GM19468 (cell line): ENCODE measurements around the gene SMC4.
A peak's percentile ranks its signal among the peaks of the same experiment; 100 is the strongest.
"Not testable (repeated sequence)": the region's sequence is repeated elsewhere in the genome, so short reads cannot be mapped to it uniquely, and the experiment has no call there.

Source experiments
- ATAC-seq: cut with Tn5 transposase; IDR thresholded peaks from one replicate; pipeline ENCODE4 v1.9.1; 2021; ENCODE audit warnings: mild to moderate bottlenecking, moderate library complexity, moderate number of reproducible peaks; ENCODE audit not compliant: unreplicated experiment; ENCODE audit errors: extremely low read depth

SMC4 gene

DNA sequence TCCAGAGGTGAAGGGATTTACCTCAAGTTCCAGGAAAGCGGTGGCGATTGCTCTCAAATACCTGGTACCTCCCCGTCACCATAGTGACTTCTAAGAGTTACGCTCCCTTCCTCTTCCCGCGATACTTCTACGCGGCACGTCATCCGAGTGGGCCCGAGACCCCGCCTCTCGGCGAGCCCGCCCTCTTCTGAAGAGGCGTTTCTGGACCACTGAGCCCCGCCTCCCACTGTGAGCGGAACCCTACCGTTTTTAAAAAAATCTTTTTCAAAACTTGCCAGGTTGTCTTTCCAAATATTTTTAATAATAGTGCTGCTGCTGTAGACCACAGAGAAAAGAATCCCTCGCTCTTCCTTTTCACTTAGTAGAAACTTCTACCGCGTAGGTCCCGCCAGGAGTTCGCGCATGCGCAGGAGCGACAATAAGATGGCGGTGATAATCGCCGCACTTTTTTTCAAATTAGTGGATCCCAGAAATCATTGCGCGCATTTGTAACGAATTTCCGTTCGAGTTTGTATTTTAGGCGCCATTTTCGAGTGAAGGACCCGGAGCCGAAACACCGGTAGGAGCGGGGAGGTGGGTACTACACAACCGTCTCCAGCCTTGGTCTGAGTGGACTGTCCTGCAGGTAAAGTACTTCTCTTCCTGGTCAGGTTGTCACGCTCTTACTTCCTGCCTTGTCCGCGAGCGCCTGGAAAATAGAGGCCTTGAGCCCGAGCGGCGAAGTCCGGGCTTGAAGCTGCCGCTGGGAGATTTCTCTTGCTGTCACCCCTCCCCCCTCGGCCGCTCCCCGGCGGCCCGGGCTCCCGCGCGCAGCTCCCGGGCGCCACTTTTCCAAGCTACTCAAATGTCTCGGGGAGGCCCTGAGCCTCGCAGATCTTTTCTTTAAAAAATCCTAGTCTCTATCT lies at the start of gene SMC4, which contains the start of gene IFT80:
SMC4 (plus strand) TSS at position 526 of the 905 bp plus-strand sequence. CDS start 1,177 bp downstream, outside the sequence.
IFT80 (minus strand) TSS at position 101 of the 905 bp plus-strand sequence. CDS start 14,625 bp downstream, outside the sequence.
- peak; percentile 93 for ATAC-seq

- no peak for ATAC-seq
Measured at GRCh38 chr3:160355826-160356225, 43.6 kb upstream of the SMC4 start.

- ATAC-seq, result not testable (repeated sequence)
Measured at GRCh38 chr3:160362896-160363295, 36.6 kb upstream of the SMC4 start.

GRCh38 chr3:160365869-160366522 lies 33.5 kb upstream of the SMC4 start:
- no peak for ATAC-seq

- ATAC-seq, result no peak
Measured at GRCh38 chr3:160368804-160369203, 30.6 kb upstream of the SMC4 start.

- ATAC-seq, result no peak
Measured at GRCh38 chr3:160369784-160370183, 29.7 kb upstream of the SMC4 start.

DNA sequence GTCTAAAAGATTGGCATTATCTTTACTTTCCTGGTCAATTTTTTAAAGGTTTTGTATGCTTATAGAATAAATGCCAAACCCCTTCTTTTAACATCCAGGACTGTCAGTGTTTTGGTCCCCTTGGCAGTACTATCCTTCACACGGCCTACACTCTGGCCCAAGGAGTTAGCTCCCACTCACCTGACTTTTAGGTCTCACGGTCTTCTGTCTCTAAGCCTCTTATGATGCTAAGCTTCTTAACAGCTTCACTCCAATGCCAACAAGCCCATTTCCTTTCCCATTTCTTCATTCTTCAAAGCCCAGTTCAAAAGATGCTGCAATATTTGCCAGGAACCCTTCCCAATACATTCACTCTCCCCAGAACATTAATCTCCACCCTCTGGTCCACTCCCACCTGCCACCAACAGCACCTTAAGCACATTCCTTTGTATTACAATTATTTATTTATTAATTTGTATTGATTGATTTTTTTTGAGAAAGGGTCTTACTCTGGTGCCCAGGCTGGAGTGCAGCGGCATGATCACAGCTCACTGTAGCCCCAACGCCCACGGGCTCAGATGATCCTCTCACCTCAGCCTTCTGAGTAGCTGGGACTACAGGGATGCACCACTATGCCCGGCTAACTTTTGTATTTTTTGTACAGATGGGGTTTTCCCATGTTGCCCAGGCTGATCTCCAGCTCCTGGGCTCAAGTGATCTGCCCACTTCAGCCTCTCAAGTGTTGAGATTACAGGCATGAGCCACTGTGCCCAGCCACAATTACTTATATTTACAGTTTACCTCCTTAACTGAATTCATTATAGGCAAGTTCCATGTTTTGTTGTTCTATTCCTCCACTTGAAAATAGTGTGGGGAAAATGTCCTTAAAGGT lies 28.2 kb upstream of the SMC4 start:
- ATAC-seq, result no peak

DNA sequence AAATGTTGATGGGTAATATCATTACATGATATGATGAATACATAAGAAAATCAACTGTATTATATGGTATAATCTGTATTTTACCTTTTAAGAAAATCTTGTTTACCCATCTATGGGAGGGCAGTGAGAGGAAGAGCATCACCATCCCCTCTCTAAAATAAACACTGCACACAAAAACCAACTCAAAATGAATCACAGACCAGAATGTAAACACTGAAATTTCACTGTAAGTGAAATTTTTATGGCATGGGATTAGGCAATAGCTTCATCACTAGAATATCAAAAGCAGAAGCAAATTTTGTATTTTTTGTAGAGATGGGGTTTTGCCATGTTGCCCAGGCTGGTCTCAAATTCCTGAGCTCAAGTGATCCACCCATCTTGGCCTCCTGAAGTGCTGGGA lies 26.7 kb upstream of the SMC4 start:
- ATAC-seq, result no peak

DNA sequence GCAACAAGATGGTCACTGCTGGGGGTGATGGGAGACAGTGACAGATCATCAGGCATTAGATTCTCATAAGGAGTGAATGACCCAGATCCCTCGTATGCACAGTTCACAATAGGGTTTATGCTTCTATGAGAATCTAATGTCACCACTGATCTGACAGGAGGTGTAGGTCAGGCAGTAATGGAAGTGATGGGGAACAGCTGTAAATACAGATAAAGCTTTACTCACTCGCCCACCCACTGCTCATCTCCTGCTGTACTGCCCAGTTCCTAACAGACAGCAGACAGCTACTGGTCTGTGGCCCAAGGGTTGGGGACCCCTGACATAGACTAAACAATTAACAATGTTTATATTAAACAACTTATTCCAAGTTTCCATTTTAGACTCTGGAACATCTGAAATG lies 25.8 kb upstream of the SMC4 start:
- no peak for ATAC-seq

DNA sequence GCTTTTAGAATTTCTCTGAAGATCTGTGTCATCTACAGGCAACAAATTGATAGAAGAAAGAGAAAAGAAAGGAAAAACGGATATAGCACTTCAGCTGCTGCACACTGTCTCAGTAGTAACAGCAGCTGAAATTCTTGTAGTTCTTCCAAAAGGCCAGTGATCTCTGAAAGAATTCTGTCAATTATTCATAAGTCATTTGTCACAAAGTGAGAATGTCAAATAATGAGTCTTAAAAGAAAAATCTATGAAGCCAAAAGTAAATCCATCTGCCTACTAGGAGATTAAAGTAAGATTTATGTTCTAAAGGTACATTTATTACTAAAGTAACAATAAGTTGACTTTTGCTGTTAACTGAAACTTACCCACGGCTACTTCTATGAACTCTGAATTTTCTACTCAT lies 25.0 kb upstream of the SMC4 start:
- no peak for ATAC-seq

- ATAC-seq, result no peak
Measured at GRCh38 chr3:160374925-160375324, 24.5 kb upstream of the SMC4 start.

DNA sequence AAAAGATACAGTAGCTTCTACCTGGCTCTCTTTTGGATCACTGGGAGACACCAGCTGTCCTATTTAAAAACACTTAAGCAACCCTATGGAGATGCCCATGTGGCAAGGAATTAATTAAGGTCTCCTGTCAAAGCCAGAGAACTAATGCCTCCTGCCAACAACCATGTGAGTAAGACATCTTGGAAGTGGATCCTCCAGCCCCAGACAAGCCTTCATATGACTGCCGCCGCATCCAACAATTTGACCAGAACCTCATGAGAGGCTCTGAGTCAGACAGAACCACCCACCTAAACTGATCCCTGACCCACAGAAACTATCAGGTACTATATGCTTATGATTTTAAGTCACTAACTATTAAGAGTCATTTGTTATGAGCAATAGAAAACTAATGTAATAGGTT lies 22.8 kb upstream of the SMC4 start:
- no peak for ATAC-seq

- ATAC-seq, result no peak
Measured at GRCh38 chr3:160378331-160379109, 20.9 kb upstream of the SMC4 start.

DNA sequence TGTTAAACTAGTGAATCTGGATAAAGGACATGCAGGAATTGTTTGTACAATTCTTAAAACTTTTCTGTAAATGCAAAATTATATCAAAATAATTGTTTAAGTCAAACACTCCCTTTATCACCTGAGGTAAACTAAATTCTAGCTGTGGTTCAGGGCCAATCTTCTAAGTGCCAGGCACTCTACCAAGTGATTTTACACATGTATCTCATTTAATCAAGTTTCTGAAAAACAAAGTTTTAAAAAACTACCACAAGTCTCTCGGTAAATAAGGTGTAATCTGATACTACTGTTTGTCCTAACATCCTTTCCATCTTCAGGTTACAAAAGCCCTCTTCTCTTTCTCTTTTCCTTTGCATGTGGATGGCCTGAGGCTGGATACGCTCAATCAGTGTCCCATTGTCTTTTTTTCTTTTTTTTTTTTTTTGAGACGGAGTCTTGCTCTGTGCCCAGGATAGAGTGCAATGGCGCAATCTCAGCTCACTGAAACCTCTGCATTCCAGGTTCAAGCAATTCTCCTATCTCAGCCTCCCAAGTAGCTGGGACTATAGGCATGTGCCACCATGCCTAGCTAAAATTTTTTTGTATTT lies 19.7 kb upstream of the SMC4 start:
- no peak for ATAC-seq

DNA sequence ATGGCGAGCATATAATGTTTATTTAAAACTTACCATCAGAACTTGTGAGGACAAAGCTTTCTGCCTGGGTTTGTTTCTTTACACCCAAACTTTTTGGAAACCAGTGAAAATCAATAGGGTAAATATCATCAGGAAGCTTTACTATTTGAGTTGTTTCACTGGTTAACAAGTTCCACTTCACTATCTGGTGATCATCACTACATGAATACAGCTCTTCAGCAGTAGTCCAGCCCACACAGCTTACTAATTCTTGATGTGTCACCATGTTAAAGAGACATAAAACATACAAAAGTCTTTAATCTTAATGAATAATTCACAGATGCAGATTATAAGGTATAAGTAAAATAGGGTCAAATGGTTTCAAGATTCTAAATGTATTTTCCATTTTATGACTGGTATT lies 18.0 kb upstream of the SMC4 start:
- ATAC-seq, result no peak

DNA sequence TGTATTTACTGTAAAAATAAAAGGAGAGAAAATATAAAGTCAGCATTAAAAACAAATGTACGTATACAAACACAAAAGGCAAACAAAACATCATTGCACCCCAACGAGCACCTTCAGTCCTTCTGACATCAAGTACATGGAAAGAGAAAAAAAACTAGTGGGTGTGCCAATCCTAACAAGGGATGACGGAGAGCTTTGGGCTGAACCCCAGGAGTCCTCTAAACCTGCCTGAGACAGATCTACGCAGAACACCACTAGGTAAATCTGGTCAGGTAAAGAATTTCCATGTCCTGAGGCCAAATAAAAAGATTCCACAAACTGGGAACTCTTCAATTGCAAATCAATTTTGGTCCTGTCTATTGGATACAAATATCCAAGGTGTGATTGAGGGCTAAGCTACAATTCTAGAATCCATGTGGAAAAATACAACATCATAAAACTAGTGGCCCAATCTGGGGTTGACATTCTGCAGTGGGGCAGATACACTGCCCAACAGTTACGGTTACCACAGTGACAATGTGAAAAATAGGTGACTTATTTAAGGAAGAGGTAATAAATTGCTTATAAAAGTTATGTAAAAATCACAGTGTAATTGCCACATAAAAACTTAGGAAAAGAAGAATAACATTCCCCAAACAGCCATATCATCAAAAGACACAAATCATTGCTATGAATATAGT lies 14.7 kb upstream of the SMC4 start:
- ATAC-seq, result no peak

- no peak for ATAC-seq
Measured at GRCh38 chr3:160390565-160391138, 8.8 kb upstream of the SMC4 start.

GRCh38 chr3:160392798-160393197 lies 6.7 kb upstream of the SMC4 start:
- no peak for ATAC-seq
